Left cardiac atrium (tissue), 4 donors: ENCODE data around the gene CCNQ. TPM values are rescaled to one million over a fixed set of nuclear protein-coding genes. Genes with fewer than 3 reads are reported as not detected.

Source experiments
- ATAC-seq, 2 donors: fragments of 200-7000 bp; cut with Tn5 transposase; one replicate each; pipeline ENCODE4 v1.9.1; 2020; ENCODE audit warnings: mild to moderate bottlenecking in 2 of 2, moderate library complexity in 2 of 2
- DNase-seq: peaks from one replicate; pipeline ENCODE4 v3.0.0-alpha.2; 2020
- intact Hi-C, 2 donors: fragments of 100-400 bp; cut with DNase I; formaldehyde crosslinking; loops; one replicate each; pipeline versions ENCODE4 v1.14.1 to v1.15.1; 2022 to 2023
- total RNA-seq, 2 donors: library from RNA; stranded (reverse); fragmentation: NEBNext Ultra II Directional; extraction: Animal tissue kit (Norgen Biotek cat#: 25700); gene quantifications; one replicate each; pipeline ENCODE4 v1.2.1, GENCODE V29; 2021
- donor health status: DM: no; HTN: yes; CAD: no.
- donor health status: DM: no; HTN: yes; CAD: no; lungs with severe emphysema.
- donor health status: DM: yes; HTN: yes; CAD: no.
- donor health status: Dilated cardiomyopathy.

CCNQ gene
- total RNA-seq, 2 donors from 2014 or later = 31.4 to 31.8 TPM

- DNase-seq = no peak
- ATAC-seq = no peak
- intact Hi-C loops = loop anchor here in 1 of 2 donors (10.0 kb wide), 1 partner anchor 87 kb away; the partner anchor contains the start of gene DUSP9
Observed at GRCh38 chrX:153557618-153558355, 41.2 kb downstream of the CCNQ start.

GRCh38 chrX:153556767-153557166, 42.2 kb downstream of the CCNQ start:
- ATAC-seq (no peak), DNase-seq (no peak)
- intact Hi-C loops = loop anchor here in 1 of 2 donors (10.0 kb wide), 1 partner anchor 88 kb away; the partner anchor contains the start of gene DUSP9

GRCh38 chrX:153554519-153555167, 44.3 kb downstream of the CCNQ start:
- intact Hi-C loops = loop anchor here (5.0 to 10.0 kb wide), 2 partner anchors 90 to 113 kb away; partner anchors contain the start of gene DUSP9 (in 1 of the 2)
- DNase-seq = peak; percentile 73
- peak; percentile 54 to 67 for ATAC-seq

- no peak for DNase-seq
- intact Hi-C loops = loop anchor here (5.0 to 10.0 kb wide), 2 partner anchors 94 to 116 kb away; partner anchors contain the start of gene DUSP9 (in 1 of the 2)
- no peak for ATAC-seq
Observed at GRCh38 chrX:153551135-153551534, 47.8 kb downstream of the CCNQ start.

GRCh38 chrX:153549807-153550206, 49.1 kb downstream of the CCNQ start:
- ATAC-seq = no peak
- DNase-seq = no peak
- intact Hi-C loops = loop anchor here (5.0 to 10.0 kb wide), 2 partner anchors 95 to 117 kb away; partner anchors contain the start of gene DUSP9 (in 1 of the 2)

GRCh38 chrX:153549231-153549630, 49.7 kb downstream of the CCNQ start:
- DNase-seq (no peak), ATAC-seq (no peak)
- intact Hi-C loops = no loop called here

GRCh38 chrX:153547195-153547594, 51.7 kb downstream of the CCNQ start:
- intact Hi-C loops = no loop called here
- DNase-seq (no peak), ATAC-seq (no peak)

GRCh38 chrX:153546386-153546785, 52.6 kb downstream of the CCNQ start:
- DNase-seq = no peak
- no peak for ATAC-seq
- intact Hi-C loops = no loop called here

GRCh38 chrX:153544727-153545126, 54.2 kb downstream of the CCNQ start:
- no peak for DNase-seq
- intact Hi-C loops = no loop called here
- ATAC-seq = no peak

- DNase-seq (no peak), ATAC-seq (no peak)
- intact Hi-C loops = no loop called here
Observed at GRCh38 chrX:153539979-153540358, 59.0 kb downstream of the CCNQ start.

- intact Hi-C loops = no loop called here
- DNase-seq = peak; percentile 72
- peak; percentile 85 to 89 for ATAC-seq
Observed at GRCh38 chrX:153539171-153539978, 59.6 kb downstream of the CCNQ start.

- ATAC-seq (no peak), DNase-seq (no peak)
- intact Hi-C loops = no loop called here
Observed at GRCh38 chrX:153538424-153538823, 60.5 kb downstream of the CCNQ start.

Other genes starting within 250 kb of the CCNQ start
- not detected for gene PNMA6E, start 197.8 kb downstream of the CCNQ start, total RNA-seq
- gene ZFP92, start 187.7 kb downstream of the CCNQ start, total RNA-seq = 1 to 10 TPM in 1 of 2 donors, under 1 TPM in 1; 0.85 to 2.0 TPM
- under 1 TPM in 1 of 2 donors, not detected in 1; 0.39 TPM for gene TREX2, start 153.1 kb downstream of the CCNQ start, total RNA-seq
- 10 to 100 TPM; 15.8 to 22.2 TPM for gene HAUS7, start 128.6 kb downstream of the CCNQ start, total RNA-seq
- gene BGN, start 104.2 kb downstream of the CCNQ start, total RNA-seq = 100 to 1,000 TPM in 1 of 2 donors, 10 to 100 TPM in 1; 96.0 to 193 TPM
- under 1 TPM in 1 of 2 donors, not detected in 1; 0.10 TPM for gene ATP2B3, start 81.5 kb downstream of the CCNQ start, total RNA-seq
- not detected for gene DUSP9, start 48.1 kb upstream of the CCNQ start, total RNA-seq
- gene PNCK, start 74.7 kb upstream of the CCNQ start, total RNA-seq = 10 to 100 TPM in 1 of 2 donors, 1 to 10 TPM in 1; 9.7 to 14.6 TPM
- 100 to 1,000 TPM; 107 to 134 TPM for gene SLC6A8, start 88.8 kb upstream of the CCNQ start, total RNA-seq
- 100 to 1,000 TPM; 123 to 159 TPM for gene BCAP31, start 125.2 kb upstream of the CCNQ start, total RNA-seq
- gene ABCD1, start 125.7 kb upstream of the CCNQ start, total RNA-seq = 10 to 100 TPM; 11.5 to 15.0 TPM
- 1 to 10 TPM; 5.9 to 7.1 TPM for gene PLXNB3, start 165.1 kb upstream of the CCNQ start, total RNA-seq
- gene SRPK3, start 181.9 kb upstream of the CCNQ start, total RNA-seq = 10 to 100 TPM; 24.1 to 25.8 TPM
- 10 to 100 TPM; 56.4 to 68.4 TPM for gene IDH3G, start 195.2 kb upstream of the CCNQ start, total RNA-seq
- gene SSR4, start 195.5 kb upstream of the CCNQ start, total RNA-seq = 100 to 1,000 TPM; 180 to 183 TPM
- 1 to 10 TPM; 4.0 to 4.3 TPM for gene PDZD4, start 231.4 kb upstream of the CCNQ start, total RNA-seq